22Rv1 (cell line): ENCODE results near the gene PAIP1.

ENCODE experiments used
- H3K27ac ChIP-seq: fragments of 450-650 bp; 2 replicates; pipeline ENCODE4 v1.5.1; 2017
- ZFX ChIP-seq: fragments of 450-650 bp; IDR thresholded peaks from 2 replicates; pipeline ENCODE4 v1.6.1; 2017; ENCODE audit warnings: antibody characterized with exemption, borderline replicate concordance
- TF ChIP-seq, protein P1 (sequence below): fragments of 450-650 bp; IDR thresholded peaks from 2 replicates; pipeline ENCODE4 v1.5.1; 2017; ENCODE audit warnings: mild to moderate bottlenecking

Gene PAIP1, protein sequence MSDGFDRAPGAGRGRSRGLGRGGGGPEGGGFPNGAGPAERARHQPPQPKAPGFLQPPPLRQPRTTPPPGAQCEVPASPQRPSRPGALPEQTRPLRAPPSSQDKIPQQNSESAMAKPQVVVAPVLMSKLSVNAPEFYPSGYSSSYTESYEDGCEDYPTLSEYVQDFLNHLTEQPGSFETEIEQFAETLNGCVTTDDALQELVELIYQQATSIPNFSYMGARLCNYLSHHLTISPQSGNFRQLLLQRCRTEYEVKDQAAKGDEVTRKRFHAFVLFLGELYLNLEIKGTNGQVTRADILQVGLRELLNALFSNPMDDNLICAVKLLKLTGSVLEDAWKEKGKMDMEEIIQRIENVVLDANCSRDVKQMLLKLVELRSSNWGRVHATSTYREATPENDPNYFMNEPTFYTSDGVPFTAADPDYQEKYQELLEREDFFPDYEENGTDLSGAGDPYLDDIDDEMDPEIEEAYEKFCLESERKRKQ

DNA sequence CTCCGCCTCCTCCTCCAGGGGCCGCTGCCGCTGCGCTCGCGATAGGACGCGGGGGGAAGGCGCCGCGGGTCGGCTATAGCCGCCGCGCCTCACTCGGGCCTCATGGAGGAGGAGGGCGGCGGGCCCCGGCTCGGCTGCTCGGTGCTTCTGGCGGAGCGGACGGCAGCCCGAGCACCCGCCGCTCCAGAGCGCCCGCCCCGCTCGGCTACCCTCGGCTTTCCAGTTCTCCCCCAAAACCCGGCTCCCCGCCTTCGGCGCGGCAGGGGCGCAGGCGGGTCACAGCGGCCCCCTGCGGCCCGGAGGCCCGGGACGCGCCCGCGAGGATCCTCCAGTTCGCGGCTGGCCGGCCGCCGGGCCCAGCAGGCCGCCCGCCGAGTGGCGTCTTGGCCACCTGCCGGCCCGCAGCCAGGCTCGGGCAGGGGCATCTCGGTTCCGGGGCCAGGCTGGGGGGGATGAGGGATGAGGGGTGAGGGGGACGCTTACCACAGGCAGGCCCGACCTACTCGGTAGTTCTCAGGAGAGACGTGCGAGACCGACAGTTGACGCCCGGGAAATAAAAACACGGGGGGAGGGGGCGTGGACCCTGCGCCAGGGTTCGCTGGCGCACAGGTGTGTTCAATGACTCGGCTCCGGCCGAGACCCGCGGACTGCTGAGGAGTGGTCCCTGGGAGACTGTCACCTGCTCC, at the start of gene PAIP1:
TSS of gene PAIP1 (minus strand) at position 221 of the 686 bp plus-strand sequence. CDS start 231 bp downstream, outside the sequence.
- H3K27ac ChIP-seq: peak within 1 kb of the TSS; percentile 85
- TF ChIP-seq ZFX: 0 out of 2 replicates have a peak, but pooled peaks have one; percentile 53
- TF ChIP-seq, protein P1, sequence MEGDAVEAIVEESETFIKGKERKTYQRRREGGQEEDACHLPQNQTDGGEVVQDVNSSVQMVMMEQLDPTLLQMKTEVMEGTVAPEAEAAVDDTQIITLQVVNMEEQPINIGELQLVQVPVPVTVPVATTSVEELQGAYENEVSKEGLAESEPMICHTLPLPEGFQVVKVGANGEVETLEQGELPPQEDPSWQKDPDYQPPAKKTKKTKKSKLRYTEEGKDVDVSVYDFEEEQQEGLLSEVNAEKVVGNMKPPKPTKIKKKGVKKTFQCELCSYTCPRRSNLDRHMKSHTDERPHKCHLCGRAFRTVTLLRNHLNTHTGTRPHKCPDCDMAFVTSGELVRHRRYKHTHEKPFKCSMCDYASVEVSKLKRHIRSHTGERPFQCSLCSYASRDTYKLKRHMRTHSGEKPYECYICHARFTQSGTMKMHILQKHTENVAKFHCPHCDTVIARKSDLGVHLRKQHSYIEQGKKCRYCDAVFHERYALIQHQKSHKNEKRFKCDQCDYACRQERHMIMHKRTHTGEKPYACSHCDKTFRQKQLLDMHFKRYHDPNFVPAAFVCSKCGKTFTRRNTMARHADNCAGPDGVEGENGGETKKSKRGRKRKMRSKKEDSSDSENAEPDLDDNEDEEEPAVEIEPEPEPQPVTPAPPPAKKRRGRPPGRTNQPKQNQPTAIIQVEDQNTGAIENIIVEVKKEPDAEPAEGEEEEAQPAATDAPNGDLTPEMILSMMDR: peak; percentile 88

DNA sequence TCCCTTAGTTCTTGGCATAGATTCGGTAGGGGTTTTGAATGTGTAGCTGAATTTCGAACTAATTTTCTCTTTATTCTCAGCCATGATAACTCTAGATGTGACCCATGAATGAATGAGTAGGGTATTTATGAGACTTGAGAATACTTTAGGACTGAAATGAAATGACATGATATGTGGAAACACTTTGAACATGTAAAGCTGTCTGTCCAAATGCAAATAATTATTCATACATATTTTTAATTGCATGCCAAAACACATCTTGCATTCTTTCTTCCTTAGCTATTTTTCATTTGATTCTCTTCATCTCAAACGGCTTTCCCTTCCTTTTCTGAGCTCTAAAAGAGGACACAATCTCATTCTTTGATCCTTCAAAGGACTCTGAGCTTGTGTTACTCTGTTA, 49.5 kb upstream of the PAIP1 start:
- no peak overlapping the region for H3K27ac ChIP-seq
- TF ChIP-seq, protein P1: no peak
- no peak for TF ChIP-seq ZFX

DNA sequence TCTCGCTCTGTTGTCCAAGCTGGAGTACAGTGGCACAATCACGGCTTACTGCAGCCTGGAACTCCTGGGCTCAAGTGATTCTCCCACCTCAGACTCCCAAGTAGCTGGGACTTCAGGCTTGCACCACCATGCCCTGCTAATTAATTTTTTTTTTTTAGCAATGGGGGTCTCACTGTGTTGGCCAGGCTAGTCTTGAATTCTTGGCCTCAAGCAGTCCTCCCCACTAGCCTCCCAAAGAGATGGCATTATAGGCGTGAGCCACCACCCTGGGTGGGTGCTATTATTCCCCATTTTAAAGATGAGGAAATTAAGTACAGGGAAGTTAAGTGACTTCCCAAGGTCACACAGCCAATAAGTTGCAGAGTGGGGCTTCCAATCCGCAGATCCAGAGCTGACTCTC, 47.8 kb upstream of the PAIP1 start:
- TF ChIP-seq, protein P1: no peak
- no peak for TF ChIP-seq ZFX
- no peak overlapping the region for H3K27ac ChIP-seq

DNA sequence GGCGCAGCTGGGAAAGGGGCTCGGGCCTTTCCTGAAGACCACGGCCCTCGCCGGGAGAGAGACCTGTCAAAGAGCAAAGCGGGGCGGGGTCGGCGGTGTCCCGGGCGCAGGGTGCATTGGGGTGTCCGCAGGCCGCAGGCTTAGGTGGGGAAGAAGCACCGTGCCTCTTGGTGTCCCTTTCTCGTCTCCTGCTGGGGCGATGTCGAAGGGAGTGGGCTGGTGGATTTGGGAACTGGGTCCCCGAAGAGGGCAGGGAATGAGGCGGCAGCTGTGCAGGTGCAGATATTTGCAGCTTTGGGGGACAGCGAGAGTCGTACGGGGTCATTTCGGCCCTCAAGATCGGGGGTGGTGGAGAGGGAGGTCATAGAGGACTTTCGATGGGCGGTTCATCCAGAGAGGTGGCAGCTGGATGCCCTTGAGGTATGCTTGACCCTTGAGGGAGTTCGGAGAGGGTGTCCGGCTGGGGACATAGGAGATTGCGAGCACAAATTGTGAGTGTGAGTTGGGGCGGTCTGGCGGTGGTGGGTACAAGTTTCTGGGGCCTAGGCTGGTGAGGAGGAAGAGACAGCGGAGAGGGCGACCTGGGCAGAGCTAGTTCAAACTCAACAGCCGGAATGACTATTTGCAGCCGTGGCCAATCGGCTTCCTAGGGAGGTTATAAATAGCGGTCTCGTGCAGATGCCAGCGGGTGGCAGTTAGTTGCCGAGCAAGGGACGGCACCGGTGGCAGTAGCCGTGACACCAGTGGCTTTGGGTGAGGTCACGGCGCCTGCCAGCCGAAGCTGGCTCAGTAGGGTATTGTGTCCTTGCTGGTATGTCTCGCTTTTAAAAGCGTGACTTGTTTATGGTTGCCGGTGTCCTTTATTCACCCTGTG, 46.7 kb upstream of the PAIP1 start:
- peak overlapping the region; percentile 68 for H3K27ac ChIP-seq
- no peak for TF ChIP-seq ZFX
- TF ChIP-seq, protein P1: no peak

DNA sequence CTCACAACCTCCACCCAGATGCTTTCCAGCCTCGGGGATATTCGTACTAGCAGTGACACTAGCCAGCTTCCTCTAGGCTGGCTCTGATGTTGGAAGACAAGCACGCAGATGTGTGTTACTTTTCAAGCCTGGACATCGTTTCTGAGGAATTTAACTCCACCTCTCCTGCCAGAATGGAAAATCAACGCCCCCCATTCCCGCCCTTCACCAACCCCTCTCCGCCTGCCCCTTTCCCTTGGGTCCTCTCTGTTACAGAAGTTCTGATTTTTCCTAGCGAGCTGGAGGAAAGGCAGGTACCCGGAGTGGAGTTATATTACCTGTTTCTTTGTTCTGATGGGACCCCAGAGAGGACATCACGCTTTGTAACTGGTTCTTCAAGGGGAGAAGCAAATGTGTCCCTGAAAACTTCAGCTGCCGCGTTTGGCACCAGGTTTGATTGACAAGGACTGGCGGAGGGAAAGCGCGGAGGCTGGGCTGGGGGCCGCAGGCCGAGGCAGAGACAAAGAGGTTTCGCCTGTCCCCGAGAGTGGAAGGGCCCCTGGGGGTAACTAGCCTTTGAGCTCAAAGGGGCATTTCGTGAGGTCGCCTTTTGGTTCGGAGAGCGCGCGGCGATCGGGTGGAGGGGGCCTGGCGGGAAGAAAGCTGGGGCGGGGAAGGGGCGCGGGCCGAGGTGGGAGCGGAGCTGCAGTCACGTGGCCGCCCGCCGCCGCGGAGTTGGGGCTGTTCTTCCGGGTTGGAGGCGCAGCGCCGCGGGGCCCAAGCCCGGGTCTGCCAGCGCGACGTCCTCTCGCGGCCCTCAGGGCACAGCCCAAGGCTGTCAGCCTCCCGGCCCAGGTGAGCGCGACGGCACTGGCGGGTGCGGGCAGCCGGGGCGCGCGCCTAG, 45.8 kb upstream of the PAIP1 start, which contains the start of gene NNT:
TSS of gene NNT (plus strand) at position 720 of the 883 bp plus-strand sequence. CDS start 6,016 bp downstream, outside the sequence.
- H3K27ac ChIP-seq: peak within 1 kb of the TSS; percentile 68
- TF ChIP-seq ZFX: no peak
- TF ChIP-seq, protein P1: no peak
